AG04450 (cell line): ENCODE measurements around the gene ZNF674. TPM values are rescaled to one million over a fixed set of nuclear protein-coding genes. Genes with fewer than 3 reads are reported as not detected.
A peak's percentile ranks its signal among the peaks of the same experiment; 100 is the strongest.
"Not testable (repeated sequence)": the region's sequence is repeated elsewhere in the genome, so short reads cannot be mapped to it uniquely, and the experiment has no call there.

ENCODE experiments used
- CTCF ChIA-PET: fragments of 300-600, 350-600 bp; formaldehyde crosslinking; extraction: SDS; loops from one replicate; lab custom pipeline; 2022; ENCODE audit warnings: antibody characterized with exemption, inconsistent platforms; lab: Charles Lee
- POLR2A ChIA-PET: fragments of 350-600 bp; formaldehyde crosslinking; extraction: SDS; loops from one replicate; lab custom pipeline; 2021; ENCODE audit warnings: antibody characterized with exemption, inconsistent platforms; lab: Yijun Ruan, JAX
- DNase-seq: peaks from one replicate; pipeline ENCODE4 v3.0.0-alpha.2; 2011; ENCODE audit warnings: low read depth, low spot score
- H3K27ac ChIP-seq: one replicate; pipeline ENCODE4 v1.5.1; 2012; ENCODE audit warnings: low read depth, low read length, control low read depth
- H3K27me3 ChIP-seq: one replicate; pipeline ENCODE4 v1.6.0; 2012; ENCODE audit warnings: low read length; ENCODE audit not compliant: control insufficient read depth, insufficient read depth
- H3K4me3 ChIP-seq: 2 replicates; pipeline ENCODE4 v1.5.1; 2011; ENCODE audit warnings: mild to moderate bottlenecking, low read depth, low read length, control low read depth
- H3K9me3 ChIP-seq: 2 replicates; pipeline ENCODE4 v1.5.1; 2012; ENCODE audit warnings: low read length; ENCODE audit not compliant: control insufficient read depth, insufficient read depth
- CTCF ChIP-seq: IDR thresholded peaks from 2 replicates; pipeline ENCODE4 v1.5.1; 2011; ENCODE audit warnings: low read depth, low read length, control low read depth, inconsistent platforms
- polyA plus RNA-seq: library from polyadenylated mRNA; depleted of rRNA; stranded (reverse); fragments of >200 nt; gene quantifications from 2 replicates; pipeline ENCODE4 v1.2.3, GENCODE V29; 2011

The ZNF674 gene
- polyA plus RNA-seq, 1 experiment, result 4.1 TPM

GRCh38 chrX:46547857-46548256 is 2.6 kb upstream of the ZNF674 start:
- POLR2A ChIA-PET, result no interaction called here
- H3K27me3 ChIP-seq, result no peaks in the 10 kb centered on the region
- CTCF ChIA-PET, result no interaction called here
- DNase-seq, result peak; percentile 37
- 0 out of 2 replicates have a peak overlapping the region, but pooled peaks have one; percentile 7 for H3K4me3 ChIP-seq
- no peaks in the 10 kb centered on the region; the same call in 1 of the 2 replicates for H3K9me3 ChIP-seq
- no peak for TF ChIP-seq CTCF
- peak overlapping the region; percentile 77 for H3K27ac ChIP-seq

GRCh38 chrX:46544527-46544926 is 694 bp downstream of the ZNF674 start:
- CTCF ChIA-PET, H3K9me3 ChIP-seq, H3K27me3 ChIP-seq, DNase-seq, POLR2A ChIA-PET: not testable (repeated sequence)
- H3K27ac ChIP-seq, result peak overlapping the region; percentile 89
- H3K4me3 ChIP-seq, result peak overlapping the region; percentile 77

GRCh38 chrX:46543441-46543840 is 1.8 kb downstream of the ZNF674 start:
- no peak overlapping the region for H3K4me3 ChIP-seq
- DNase-seq, result no peak
- TF ChIP-seq CTCF, result no peak
- H3K27ac ChIP-seq, result no peak overlapping the region
- no peaks in the 10 kb centered on the region for H3K27me3 ChIP-seq
- CTCF ChIA-PET, result no interaction called here
- no peaks in the 10 kb centered on the region; the same call in 1 of the 2 replicates for H3K9me3 ChIP-seq
- POLR2A ChIA-PET, result no interaction called here

GRCh38 chrX:46531442-46531841 is 13.8 kb downstream of the ZNF674 start:
- no peak for TF ChIP-seq CTCF
- CTCF ChIA-PET, result no interaction called here

GRCh38 chrX:46530404-46530908 is 14.8 kb downstream of the ZNF674 start:
- H3K9me3 ChIP-seq, POLR2A ChIA-PET, DNase-seq, CTCF ChIA-PET, H3K27me3 ChIP-seq, H3K27ac ChIP-seq, H3K4me3 ChIP-seq: not testable (repeated sequence)

More at GRCh38 chrX:46531442-46531841, 13.8 kb downstream of the ZNF674 start:
- DNase-seq, result no peak
- Histone ChIP-seq H3K4me3 (no peak overlapping the region), H3K27ac (no peak overlapping the region), H3K9me3 (no peaks in the 10 kb centered on the region), H3K27me3 (no peaks in the 10 kb centered on the region)
- POLR2A ChIA-PET, result no interaction called here

- H3K9me3 ChIP-seq, CTCF ChIA-PET, DNase-seq, POLR2A ChIA-PET, H3K27me3 ChIP-seq, H3K27ac ChIP-seq, H3K4me3 ChIP-seq: not testable (repeated sequence)
Measured at GRCh38 chrX:46529740-46530403, 15.3 kb downstream of the ZNF674 start.

GRCh38 chrX:46528640-46529039 is 16.6 kb downstream of the ZNF674 start:
- H3K9me3 ChIP-seq, POLR2A ChIA-PET, H3K27me3 ChIP-seq, CTCF ChIA-PET, H3K27ac ChIP-seq, H3K4me3 ChIP-seq, DNase-seq: not testable (repeated sequence)
